MG63 (cell line): ENCODE results near the gene ATP2B3. TPM values are rescaled to one million over a fixed set of nuclear protein-coding genes. Genes with fewer than 3 reads are reported as not detected.

Source experiments
- DNase-seq: peaks from one replicate; pipeline ENCODE4 v3.0.0-alpha.2; 2020
- H3K27me3 ChIP-seq: fragments of 250-450 bp; sonication (Bioruptor Pico); 2 replicates; pipeline ENCODE4 v1.5.1; 2020; ENCODE audit warnings: mild to moderate bottlenecking, moderate library complexity
- H3K36me3 ChIP-seq: fragments of 250-450 bp; sonication (Bioruptor Pico); 2 replicates; pipeline ENCODE4 v1.5.1; 2020; ENCODE audit warnings: mild to moderate bottlenecking, moderate library complexity
- H3K4me3 ChIP-seq: fragments of 250-450 bp; sonication (Bioruptor Pico); 2 replicates; pipeline ENCODE4 v1.5.1; 2020; ENCODE audit warnings: mild to moderate bottlenecking, moderate library complexity
- H3K9me3 ChIP-seq: fragments of 250-450 bp; sonication (Bioruptor Pico); 2 replicates; pipeline ENCODE4 v1.5.1; 2020; ENCODE audit warnings: mild to moderate bottlenecking, moderate library complexity
- total RNA-seq: library from RNA; depleted of rRNA; stranded (reverse); fragments of >200 nt; shearing (Covaris generic); gene quantifications from 2 replicates; pipeline ENCODE4 v1.2.3, GENCODE V29; 2014; ENCODE audit warnings: low replicate concordance

Gene ATP2B3
- total RNA-seq, 1 experiment from 2014 or later = 0.13 TPM

- DNase-seq = no peak
- H3K36me3 ChIP-seq = no peaks in the 10 kb centered on the region
- no peaks in the 10 kb centered on the region for H3K27me3 ChIP-seq
- no peaks in the 10 kb centered on the region for H3K9me3 ChIP-seq
- no peak overlapping the region for H3K4me3 ChIP-seq
Measured at GRCh38 chrX:153538424-153538823, 21.0 kb downstream of the ATP2B3 start.

DNA sequence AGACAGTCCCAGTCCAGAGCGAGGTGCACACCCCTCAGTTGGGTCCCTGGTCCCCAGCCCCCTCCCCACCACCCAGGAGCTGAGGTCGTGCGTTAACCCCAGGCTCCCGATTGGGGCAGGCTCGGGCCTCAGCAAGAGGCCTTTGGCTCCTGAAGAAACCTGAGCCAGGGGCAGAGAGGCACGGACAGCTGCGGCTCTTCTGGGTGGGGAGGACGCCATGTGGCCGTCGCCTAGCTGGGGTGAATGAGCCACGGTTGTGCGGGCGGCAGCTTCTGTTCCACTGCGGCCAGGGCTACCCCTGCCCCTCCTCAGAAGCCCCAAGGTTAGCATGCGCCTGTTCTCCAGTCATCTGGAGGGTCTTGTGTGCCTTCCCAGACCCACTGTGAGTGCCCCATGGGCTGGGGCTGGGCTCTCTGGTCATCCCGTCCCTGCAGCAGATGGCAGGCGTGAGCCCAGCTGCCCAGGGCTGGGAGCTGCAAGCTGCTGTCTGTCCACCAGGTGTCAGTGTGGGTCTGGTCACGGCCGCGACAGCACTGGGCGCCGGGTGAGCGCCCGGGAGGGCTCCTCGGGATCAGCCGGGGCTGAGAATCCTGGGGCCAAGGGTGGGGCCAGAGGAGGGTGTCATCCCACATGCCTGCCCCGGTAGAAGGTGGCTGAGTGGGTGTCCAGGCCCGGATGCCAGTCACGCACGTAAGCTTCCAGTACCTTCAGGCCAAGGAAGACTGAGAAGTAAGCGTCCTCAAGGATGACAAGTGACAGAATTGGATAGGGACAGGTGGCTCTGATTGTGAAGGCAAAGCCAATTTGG lies 21.9 kb downstream of the ATP2B3 start:
- Histone ChIP-seq H3K27me3 (no peaks in the 10 kb centered on the region), H3K4me3 (no peak overlapping the region), H3K9me3 (no peaks in the 10 kb centered on the region), H3K36me3 (no peaks in the 10 kb centered on the region)
- DNase-seq = peak; percentile 51

- DNase-seq = no peak
- H3K9me3 ChIP-seq = no peaks in the 10 kb centered on the region
- no peaks in the 10 kb centered on the region for H3K36me3 ChIP-seq
- no peak overlapping the region for H3K4me3 ChIP-seq
- no peaks in the 10 kb centered on the region for H3K27me3 ChIP-seq
Measured at GRCh38 chrX:153539979-153540358, 22.5 kb downstream of the ATP2B3 start.

DNA sequence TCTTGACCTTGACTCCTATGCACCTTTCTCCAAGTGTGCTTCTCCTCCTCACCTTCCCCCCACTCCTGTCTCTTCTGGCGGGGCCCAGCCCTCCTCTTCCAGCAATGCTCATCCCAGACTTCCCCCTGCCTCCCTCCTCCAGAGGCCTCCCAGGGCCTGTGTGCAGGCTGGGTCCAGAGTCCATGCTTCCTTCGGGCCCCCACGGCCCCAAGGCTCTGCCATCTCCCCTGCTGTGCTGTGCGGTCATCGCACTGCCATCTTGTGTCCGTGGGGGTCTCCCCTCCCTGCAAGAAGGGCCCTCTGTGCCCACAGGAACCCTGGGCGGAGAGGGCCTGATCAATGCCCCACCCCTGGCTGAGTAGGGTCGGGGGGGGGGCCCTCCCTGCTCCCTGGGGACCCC lies 27.3 kb downstream of the ATP2B3 start:
- H3K36me3 ChIP-seq = no peaks in the 10 kb centered on the region
- H3K27me3 ChIP-seq = no peaks in the 10 kb centered on the region
- H3K4me3 ChIP-seq = no peak overlapping the region
- DNase-seq = no peak
- no peaks in the 10 kb centered on the region for H3K9me3 ChIP-seq

GRCh38 chrX:153546386-153546785 lies 28.9 kb downstream of the ATP2B3 start:
- Histone ChIP-seq H3K9me3 (no peaks in the 10 kb centered on the region), H3K4me3 (no peak overlapping the region), H3K36me3 (no peaks in the 10 kb centered on the region), H3K27me3 (no peaks in the 10 kb centered on the region)
- DNase-seq = no peak

DNA sequence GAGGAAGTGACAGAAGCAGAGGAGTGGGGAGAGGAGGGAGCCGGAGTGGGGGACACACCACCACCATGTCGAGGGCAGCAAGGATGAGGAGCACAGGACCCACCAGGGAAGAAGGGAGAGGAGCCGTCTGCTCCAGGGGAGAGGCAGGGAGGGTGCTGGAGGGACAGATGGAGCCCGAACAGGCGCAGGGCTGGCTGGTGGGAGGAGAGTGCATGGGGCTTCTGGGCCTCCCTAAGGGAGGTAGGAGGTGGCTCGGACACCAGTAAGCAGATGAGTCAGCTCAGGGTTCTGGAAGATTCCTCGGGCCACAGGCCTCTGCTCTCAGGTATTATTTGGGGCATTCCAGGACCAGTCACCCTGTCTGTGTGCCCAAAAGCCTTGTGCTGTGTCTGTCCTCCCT lies 29.8 kb downstream of the ATP2B3 start:
- Histone ChIP-seq H3K4me3 (no peak overlapping the region), H3K9me3 (no peaks in the 10 kb centered on the region), H3K27me3 (no peaks in the 10 kb centered on the region), H3K36me3 (no peaks in the 10 kb centered on the region)
- DNase-seq = no peak

GRCh38 chrX:153549231-153549630 lies 31.8 kb downstream of the ATP2B3 start:
- Histone ChIP-seq H3K36me3 (no peaks in the 10 kb centered on the region), H3K27me3 (no peaks in the 10 kb centered on the region), H3K4me3 (no peak overlapping the region), H3K9me3 (no peaks in the 10 kb centered on the region)
- DNase-seq = no peak

- Histone ChIP-seq H3K4me3 (no peak overlapping the region), H3K27me3 (no peaks in the 10 kb centered on the region), H3K9me3 (no peaks in the 10 kb centered on the region), H3K36me3 (no peaks in the 10 kb centered on the region)
- no peak for DNase-seq
Measured at GRCh38 chrX:153549807-153550206, 32.4 kb downstream of the ATP2B3 start.

DNA sequence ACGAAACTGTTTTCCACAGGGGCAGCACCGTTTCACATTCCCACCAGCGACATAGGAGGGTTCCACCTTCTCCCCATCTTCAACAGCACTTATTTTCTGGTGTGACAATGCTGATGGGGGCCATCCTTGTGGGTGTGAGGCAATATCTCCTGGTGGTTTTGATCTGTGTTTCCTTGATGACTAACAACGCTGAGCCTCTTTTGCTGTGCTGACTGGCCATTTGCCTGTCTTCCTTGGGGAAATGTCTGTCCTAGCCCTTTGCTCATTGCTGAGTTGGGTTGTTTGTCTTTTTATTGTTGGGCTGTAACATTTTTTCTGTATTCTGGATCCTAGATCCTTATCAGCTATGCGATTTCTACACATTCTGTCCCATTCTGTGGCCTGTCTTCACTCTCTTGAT lies 33.7 kb downstream of the ATP2B3 start:
- no peaks in the 10 kb centered on the region for H3K36me3 ChIP-seq
- H3K27me3 ChIP-seq = no peaks in the 10 kb centered on the region
- no peak overlapping the region for H3K4me3 ChIP-seq
- no peaks in the 10 kb centered on the region for H3K9me3 ChIP-seq
- no peak for DNase-seq

DNA sequence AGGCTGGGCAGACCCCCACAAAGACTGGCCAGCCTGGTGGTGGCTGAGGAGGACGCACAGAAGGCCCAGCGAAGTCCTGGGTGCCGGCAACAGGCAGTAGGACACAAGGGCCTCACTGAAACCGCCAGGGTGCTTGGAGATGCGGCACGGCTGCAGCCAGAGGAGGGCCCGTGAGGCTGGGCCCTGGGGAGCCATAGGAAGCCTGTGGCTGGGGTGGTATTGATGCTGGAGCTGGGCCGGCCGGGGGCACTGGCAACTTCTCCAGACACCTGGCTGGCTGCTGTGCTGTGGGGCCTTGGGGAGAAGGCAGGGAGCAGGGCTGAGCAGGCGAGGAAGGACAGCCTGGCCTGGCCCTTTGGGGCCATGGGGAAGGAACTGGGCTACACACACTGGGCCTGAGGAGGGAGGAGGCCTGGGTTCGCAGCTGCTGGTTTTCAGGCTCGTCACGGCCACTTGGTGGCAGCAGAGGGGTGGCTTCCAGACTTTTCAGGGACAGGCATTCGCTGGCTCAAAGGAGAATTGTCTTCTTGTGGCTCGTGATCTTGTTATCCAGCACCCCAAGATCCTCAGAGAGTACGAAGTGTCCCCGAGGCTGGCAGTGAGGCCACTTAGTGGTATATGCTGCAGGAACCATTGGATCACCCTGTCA lies 37.2 kb downstream of the ATP2B3 start:
- H3K27me3 ChIP-seq = no peaks in the 10 kb centered on the region

GRCh38 chrX:153556767-153557166 lies 39.3 kb downstream of the ATP2B3 start:
- Histone ChIP-seq H3K36me3 (no peaks in the 10 kb centered on the region), H3K9me3 (no peaks in the 10 kb centered on the region), H3K4me3 (no peak overlapping the region), H3K27me3 (no peaks in the 10 kb centered on the region)
- DNase-seq = no peak

More for the DNA sequence above, 37.2 kb downstream of the ATP2B3 start:
- DNase-seq = peak; percentile 37
- Histone ChIP-seq H3K36me3 (no peaks in the 10 kb centered on the region), H3K9me3 (no peaks in the 10 kb centered on the region), H3K4me3 (no peak overlapping the region)

DNA sequence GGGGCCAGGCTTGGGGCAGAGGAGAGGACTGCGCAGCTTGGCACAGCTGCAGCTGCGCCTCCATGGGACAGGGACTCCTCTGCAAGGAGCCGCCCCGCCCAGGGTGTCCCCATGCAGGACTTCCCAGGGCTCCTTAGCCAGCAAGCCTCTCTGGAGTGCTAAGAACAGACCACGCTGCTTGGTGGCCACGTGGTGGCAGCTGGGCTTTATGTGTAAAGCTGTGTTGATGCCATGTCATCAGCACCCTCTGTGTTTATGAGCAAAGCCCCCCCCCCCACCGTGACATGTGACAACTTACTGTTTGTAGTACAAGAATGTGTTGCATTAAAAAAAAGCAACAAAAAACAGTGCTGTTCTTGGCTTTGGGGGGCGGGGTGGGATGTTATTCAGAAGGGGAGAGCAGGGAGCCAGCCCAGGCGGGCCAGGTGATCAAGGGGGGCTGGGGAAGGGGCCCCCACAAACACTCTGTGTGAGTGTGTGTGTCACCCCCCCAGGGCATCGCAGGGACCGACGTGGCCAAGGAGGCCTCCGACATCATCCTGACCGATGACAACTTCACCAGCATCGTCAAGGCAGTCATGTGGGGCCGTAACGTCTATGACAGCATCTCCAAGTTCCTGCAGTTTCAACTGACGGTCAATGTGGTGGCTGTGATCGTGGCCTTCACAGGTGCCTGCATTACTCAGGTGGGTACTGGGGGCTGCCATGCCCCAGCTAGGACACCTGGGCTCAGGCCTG lies 40.3 kb downstream of the ATP2B3 start:
- DNase-seq = no peak
- no peaks in the 10 kb centered on the region for H3K9me3 ChIP-seq
- H3K4me3 ChIP-seq = no peak overlapping the region
- no peaks in the 10 kb centered on the region for H3K36me3 ChIP-seq
- no peaks in the 10 kb centered on the region for H3K27me3 ChIP-seq

- no peak for DNase-seq
- no peaks in the 10 kb centered on the region for H3K9me3 ChIP-seq
- H3K4me3 ChIP-seq = no peak overlapping the region
- no peaks in the 10 kb centered on the region for H3K27me3 ChIP-seq
- no peaks in the 10 kb centered on the region for H3K36me3 ChIP-seq
Measured at GRCh38 chrX:153560000-153560399, 42.6 kb downstream of the ATP2B3 start.

DNA sequence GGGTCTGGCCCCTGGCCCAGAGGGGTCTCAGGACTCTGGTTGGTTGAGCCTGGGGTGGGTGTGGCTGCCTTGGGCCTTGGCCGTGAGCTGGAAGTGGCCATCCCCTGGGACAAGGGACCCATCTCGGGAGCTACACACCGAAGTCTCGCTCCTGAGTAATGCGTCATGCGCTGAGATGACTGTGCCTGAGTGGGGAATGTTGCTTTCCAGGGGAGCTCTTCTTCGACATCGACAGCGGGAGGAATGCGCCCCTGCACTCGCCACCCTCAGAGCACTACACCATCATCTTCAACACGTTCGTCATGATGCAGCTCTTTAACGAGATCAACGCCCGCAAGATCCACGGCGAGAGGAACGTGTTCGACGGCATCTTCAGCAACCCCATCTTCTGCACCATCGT lies 43.0 kb downstream of the ATP2B3 start:
- H3K27me3 ChIP-seq = no peaks in the 10 kb centered on the region
- no peaks in the 10 kb centered on the region for H3K36me3 ChIP-seq
- no peak for DNase-seq
- no peak overlapping the region for H3K4me3 ChIP-seq
- no peaks in the 10 kb centered on the region for H3K9me3 ChIP-seq

DNA sequence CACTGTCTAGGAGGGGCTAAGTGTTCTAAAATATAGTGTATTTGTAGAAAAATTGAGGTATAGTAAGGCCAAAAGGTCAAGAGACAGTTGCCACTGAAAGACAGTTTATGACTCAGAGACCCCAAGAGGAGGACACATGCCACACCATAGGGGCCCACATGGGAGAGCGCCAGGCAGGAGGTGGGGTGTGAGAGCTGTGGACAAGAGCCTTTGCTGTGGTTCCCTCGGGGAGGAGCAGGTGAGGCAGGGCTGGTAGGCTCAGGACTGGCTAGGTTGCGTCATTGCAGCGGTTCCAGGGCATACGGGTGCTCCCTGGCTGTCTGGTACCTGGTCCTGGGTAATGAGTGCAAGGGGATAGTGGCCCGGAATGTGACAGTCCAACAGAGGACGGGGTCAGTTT lies 43.9 kb downstream of the ATP2B3 start:
- H3K9me3 ChIP-seq = no peaks in the 10 kb centered on the region
- no peaks in the 10 kb centered on the region for H3K27me3 ChIP-seq
- H3K4me3 ChIP-seq = no peak overlapping the region
- H3K36me3 ChIP-seq = no peaks in the 10 kb centered on the region
- DNase-seq = no peak

DNA sequence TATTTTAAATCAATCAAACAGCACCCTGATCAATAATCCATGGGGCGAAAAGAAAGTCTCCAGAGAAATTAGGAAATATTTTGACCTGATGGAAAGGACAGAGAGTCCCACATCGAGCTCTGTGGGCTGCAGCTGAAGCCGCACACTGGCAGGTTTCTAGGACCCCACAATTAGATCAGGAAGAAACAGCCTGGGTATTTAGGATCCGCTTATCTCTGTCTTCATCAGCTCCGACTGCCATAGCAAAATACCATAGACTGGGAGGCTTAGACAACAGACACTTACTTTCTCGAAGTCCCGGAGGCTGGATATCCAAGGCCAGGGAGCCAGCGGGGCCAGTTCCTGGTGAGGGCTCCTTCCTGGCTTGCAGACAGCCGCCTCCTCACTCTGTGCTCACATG lies 45.1 kb downstream of the ATP2B3 start:
- DNase-seq = no peak
- no peaks in the 10 kb centered on the region for H3K36me3 ChIP-seq
- no peak overlapping the region for H3K4me3 ChIP-seq
- H3K9me3 ChIP-seq = no peaks in the 10 kb centered on the region
- no peaks in the 10 kb centered on the region for H3K27me3 ChIP-seq

- no peaks in the 10 kb centered on the region for H3K9me3 ChIP-seq
- DNase-seq = no peak
- H3K4me3 ChIP-seq = no peak overlapping the region
- H3K27me3 ChIP-seq = no peaks in the 10 kb centered on the region
- no peaks in the 10 kb centered on the region for H3K36me3 ChIP-seq
Measured at GRCh38 chrX:153564047-153564606, 46.7 kb downstream of the ATP2B3 start.
